ENCODE results near the gene ZP2. TPM values are rescaled to one million over a fixed set of nuclear protein-coding genes. Genes with fewer than 3 reads are reported as not detected.

The ZP2 gene
- total and polyA plus RNA-seq, 2 of the 4 experiments (the other 2 are of a cell fraction), result not detected

DNA sequence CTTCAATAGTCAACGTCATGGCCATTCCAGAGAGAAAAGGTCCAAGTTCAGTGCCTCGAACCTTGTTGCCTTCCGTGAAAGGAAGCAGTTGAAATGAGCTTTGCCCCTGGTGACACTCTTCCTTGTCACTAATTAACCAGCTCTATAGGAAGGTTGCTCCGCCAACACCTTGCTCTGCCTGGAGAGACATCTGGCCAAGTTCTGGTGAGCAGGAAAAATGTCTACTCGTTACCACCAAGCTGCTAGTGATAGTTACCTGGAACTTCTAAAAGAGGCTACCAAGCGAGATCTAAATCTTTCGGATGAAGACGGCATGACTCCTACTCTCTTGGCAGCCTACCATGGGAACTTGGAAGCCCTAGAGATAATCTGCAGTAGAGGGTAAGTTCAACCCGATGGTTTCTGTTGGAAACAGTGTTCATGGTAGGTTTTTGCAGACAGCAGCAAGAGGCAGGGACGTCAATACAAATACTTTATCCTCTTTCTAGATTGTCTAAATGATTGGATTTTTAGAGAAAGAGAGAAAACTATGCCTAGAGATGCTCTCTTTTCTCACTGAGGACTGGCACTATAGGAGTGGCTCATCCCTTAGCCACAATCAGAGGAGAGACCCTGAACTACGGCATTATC lies 22.3 kb upstream of the ZP2 start, which contains the start of gene ANKS4B:
TSS of gene ANKS4B (plus strand) at position 179 of the 630 bp plus-strand sequence. CDS start at position 218, 39 bp downstream.
- Histone ChIP-seq H3K9me1 (ENCODE audit: insufficient read depth, low read length) (no peaks in the 10 kb centered on the region), H2AK5ac (ENCODE audit: low read depth, low read length) (no peak within 1 kb of the TSS), H2BK5ac (ENCODE audit: low read depth, low read length, poor library complexity, severe bottlenecking) (no peak within 1 kb of the TSS), H4K8ac (ENCODE audit: low read depth in 2 of 2, low read length in 2 of 2) (no peak within 1 kb of the TSS), H2AK9ac (replicated peaks; ENCODE audit: low read depth, low read length, poor library complexity) (no peak within 1 kb of the TSS), H4K91ac (ENCODE audit: insufficient read depth, low read depth, low read length) (no peak within 1 kb of the TSS), H3K23ac (ENCODE audit: low read depth, low read length) (no peak within 1 kb of the TSS), H3K14ac (replicated peaks; ENCODE audit: low read depth, low read length) (no peak within 1 kb of the TSS), H3K4me1 (ENCODE audit: control insufficient read depth, insufficient read depth, low read length) (no peaks in the 10 kb centered on the region), H2BK120ac (ENCODE audit: low read depth, low read length) (no peak within 1 kb of the TSS), H3K79me1 (ENCODE audit: low read depth in 1 of 2, low read length in 2 of 2) (no peaks in the 10 kb centered on the region), H3K27ac (ENCODE audit: insufficient read depth, low read length) (no peak within 1 kb of the TSS), H4K5ac (ENCODE audit: low read depth, low read length) (no peak within 1 kb of the TSS), H3K9ac (ENCODE audit: low read depth, low read length) (no peak within 1 kb of the TSS), H3K56ac (ENCODE audit: extremely low read depth, insufficient read depth, low read length) (no peak within 1 kb of the TSS), H3K27me3 (ENCODE audit: control insufficient read depth, insufficient read depth, low read length) (peaks cover 9% of the 10 kb centered on the region), H4K20me1 (ENCODE audit: insufficient read depth, low read length) (no peaks in the 10 kb centered on the region), H2BK15ac (ENCODE audit: low read depth, low read length) (no peak within 1 kb of the TSS), H3K4me3 (ENCODE audit: insufficient read depth, low read depth, low read length) (no peak within 1 kb of the TSS), H3K4ac (ENCODE audit: low read depth, low read length) (no peak within 1 kb of the TSS), H3K18ac (ENCODE audit: low read depth, low read length) (no peak within 1 kb of the TSS), H3K9me3 (ENCODE audit: control insufficient read depth, insufficient read depth, low read length) (no peaks in the 10 kb centered on the region), H3K4me2 (ENCODE audit: low read depth, low read length) (no peak within 1 kb of the TSS), H3K36me3 (ENCODE audit: control insufficient read depth, insufficient read depth, low read length) (no peaks in the 10 kb centered on the region), H2AFZ (replicated peaks; ENCODE audit: low read length, poor library complexity) (no peak within 1 kb of the TSS), H2BK20ac (ENCODE audit: low read depth, low read length) (no peak within 1 kb of the TSS)
- DNase-seq (no peak), ATAC-seq (ENCODE audit: low read depth) (no peak)
- POLR2A ChIA-PET (ENCODE audit: unreplicated experiment), result no interaction called here
- BruUV-seq (replicated peaks), result no TSS peak
- dilution Hi-C loops (cut with HindIII; ENCODE audit: low sequenced_read_pairs, unreplicated experiment) (no loop called here), in situ Hi-C loops (cut with MboI; ENCODE audit: low sequenced_read_pairs) (no loop called here), intact Hi-C loops (cut with micrococcal nuclease) (no loop called here)
- CTCF ChIA-PET, result interaction anchor here (0.5 kb wide), 1 partner anchor 45 kb away, joined by 3 read pairs; no protein-coding TSS in a partner anchor
- no CpG with 5 or more reads among the region's 11 CpGs for WGBS, 2 experiments (ENCODE audit: extremely low coverage in 2 of 2, insufficient read length in 1 of 2)
- TF ChIP-seq CEBPB (IDR thresholded peaks at IDR 0.05; ENCODE audit: low read depth, low read length), result no peak
